GM19240 (cell line): ENCODE measurements around the gene TRIM8.
"Not testable (repeated sequence)": the region's sequence is repeated elsewhere in the genome, so short reads cannot be mapped to it uniquely, and the experiment has no call there.

ENCODE experiments used
- DNase-seq: peaks from one replicate; pipeline ENCODE4 v3.0.0; 2011; ENCODE audit warnings: low spot score; ENCODE audit not compliant: insufficient read length

The TRIM8 gene

GRCh38 chr10:102695401-102695800 lies 51.1 kb downstream of the TRIM8 start:
- DNase-seq = not testable (repeated sequence)

- DNase-seq = no peak
These were observed 52.5 kb downstream of the TRIM8 start for GRCh38 chr10:102696736-102697135.

- DNase-seq = no peak
These were observed 54.6 kb downstream of the TRIM8 start for GRCh38 chr10:102698894-102699293.

- no peak for DNase-seq
These were observed 57.0 kb downstream of the TRIM8 start for GRCh38 chr10:102701272-102701671.

- DNase-seq = no peak
These were observed 57.5 kb downstream of the TRIM8 start for GRCh38 chr10:102701796-102702195.

- DNase-seq = no peak
These were observed 58.5 kb downstream of the TRIM8 start for GRCh38 chr10:102702742-102703141.

GRCh38 chr10:102704915-102705314 lies 60.6 kb downstream of the TRIM8 start:
- no peak for DNase-seq

GRCh38 chr10:102705531-102705930 lies 61.3 kb downstream of the TRIM8 start:
- DNase-seq = no peak
